IMR-90 (cell line): ENCODE measurements around the gene EXOC4. TPM values are rescaled to one million over a fixed set of nuclear protein-coding genes. Genes with fewer than 3 reads are reported as not detected.

Experiments used
- ATAC-seq: fragments of 200-7000 bp; cut with Tn5 transposase; 2 replicates; pipeline ENCODE4 v1.9.1; 2020; ENCODE audit warnings: low read depth, mild to moderate bottlenecking, moderate library complexity
- BruUV-seq: library from RNA; stranded (reverse); fragments of 400-500 nt; replicated peaks from 2 replicates; lab custom pipeline; 2021; lab: Mats Ljungman, UMichigan
- CTCF ChIA-PET: fragments of 300-600 bp; formaldehyde crosslinking; extraction: SDS; loops from one replicate; lab custom pipeline; 2021; ENCODE audit warnings: antibody characterized with exemption; lab: Yijun Ruan, JAX
- POLR2A ChIA-PET: fragments of 300-600 bp; sonication (Branson Sonifier 250); formaldehyde crosslinking; loops from one replicate; lab custom pipeline; 2022; ENCODE audit warnings: antibody characterized with exemption; ENCODE audit not compliant: unreplicated experiment; lab: Charles Lee
- DNase-seq: peaks from one replicate; pipeline ENCODE4 v3.0.0; 2013
- H2AFZ ChIP-seq: replicated peaks from 2 replicates; pipeline ENCODE3; 2013; ENCODE audit warnings: low read length, mild to moderate bottlenecking; ENCODE audit not compliant: poor library complexity
- H2AK5ac ChIP-seq: 2 replicates; pipeline ENCODE4 v1.6.1; 2013; ENCODE audit warnings: low read depth, low read length, inconsistent platforms
- H2AK9ac ChIP-seq: replicated peaks from 2 replicates; pipeline ENCODE3; 2013; ENCODE audit warnings: mild to moderate bottlenecking, low read depth, low read length, moderate library complexity; ENCODE audit not compliant: poor library complexity
- H2BK120ac ChIP-seq: 2 replicates; pipeline ENCODE4 v1.6.1; 2013; ENCODE audit warnings: low read depth, low read length, inconsistent platforms
- H2BK15ac ChIP-seq: 3 replicates; pipeline ENCODE4 v1.6.1; 2013; ENCODE audit warnings: low read depth, low read length, inconsistent platforms
- H2BK20ac ChIP-seq: 2 replicates; pipeline ENCODE4 v1.6.1; 2013; ENCODE audit warnings: low read depth, mild to moderate bottlenecking, inconsistent platforms, low read length, moderate library complexity
- H2BK5ac ChIP-seq: 2 replicates; pipeline ENCODE4 v1.6.1; 2013; ENCODE audit warnings: mild to moderate bottlenecking, low read depth, low read length, inconsistent platforms; ENCODE audit not compliant: poor library complexity, severe bottlenecking
- H3K14ac ChIP-seq: replicated peaks from 2 replicates; pipeline ENCODE4 v1.6.1; 2013; ENCODE audit warnings: low read depth, low read length, inconsistent platforms
- H3K18ac ChIP-seq: 2 replicates; pipeline ENCODE4 v1.6.1; 2013; ENCODE audit warnings: low read depth, low read length, control low read depth
- H3K23ac ChIP-seq: 2 replicates; pipeline ENCODE4 v1.6.1; 2013; ENCODE audit warnings: low read depth, low read length, inconsistent platforms
- H3K27ac ChIP-seq: 2 replicates; pipeline ENCODE4 v1.5.1; 2013; ENCODE audit warnings: mild to moderate bottlenecking, control low read depth, low read length; ENCODE audit not compliant: insufficient read depth
- H3K27me3 ChIP-seq: 2 replicates; pipeline ENCODE4 v1.6.1; 2013; ENCODE audit warnings: low read length; ENCODE audit not compliant: control insufficient read depth, insufficient read depth
- H3K36me3 ChIP-seq: 2 replicates; pipeline ENCODE4 v1.6.1; 2013; ENCODE audit warnings: low read length, mixed read lengths; ENCODE audit not compliant: control insufficient read depth, insufficient read depth
- H3K4ac ChIP-seq: 2 replicates; pipeline ENCODE4 v1.6.1; 2013; ENCODE audit warnings: low read depth, low read length, inconsistent platforms
- H3K4me1 ChIP-seq: 2 replicates; pipeline ENCODE4 v1.6.1; 2013; ENCODE audit warnings: low read length, mixed read lengths; ENCODE audit not compliant: control insufficient read depth, insufficient read depth
- H3K4me2 ChIP-seq: 2 replicates; pipeline ENCODE4 v1.6.1; 2013; ENCODE audit warnings: low read depth, mild to moderate bottlenecking, control low read depth, low read length, moderate library complexity
- H3K4me3 ChIP-seq: 2 replicates; pipeline ENCODE4 v1.5.1; 2013; ENCODE audit warnings: low read depth, mild to moderate bottlenecking, control low read depth, low read length, moderate library complexity; ENCODE audit not compliant: insufficient read depth
- H3K56ac ChIP-seq: 2 replicates; pipeline ENCODE4 v1.6.1; 2013; ENCODE audit warnings: low read length, inconsistent platforms; ENCODE audit not compliant: insufficient read depth; ENCODE audit errors: extremely low read depth
- H3K79me1 ChIP-seq, 2 experiments: 2 replicates each; pipeline ENCODE4 v1.6.1; 2013; ENCODE audit warnings: low read length in 2 of 2, inconsistent platforms in 1 of 2, low read depth in 1 of 2
- H3K9ac ChIP-seq: 2 replicates; pipeline ENCODE4 v1.6.1; 2013; ENCODE audit warnings: low read depth, low read length, control low read depth
- H3K9me1 ChIP-seq: 2 replicates; pipeline ENCODE4 v1.6.1; 2013; ENCODE audit warnings: low read length, inconsistent platforms; ENCODE audit not compliant: insufficient read depth
- H3K9me3 ChIP-seq: 2 replicates; pipeline ENCODE4 v1.6.1; 2013; ENCODE audit warnings: low read length; ENCODE audit not compliant: control insufficient read depth, insufficient read depth
- H4K20me1 ChIP-seq: 2 replicates; pipeline ENCODE4 v1.6.1; 2013; ENCODE audit warnings: low read length, inconsistent platforms; ENCODE audit not compliant: insufficient read depth
- H4K5ac ChIP-seq: 2 replicates; pipeline ENCODE4 v1.6.1; 2013; ENCODE audit warnings: mild to moderate bottlenecking, low read depth, low read length, control low read depth
- H4K8ac ChIP-seq, 2 experiments: 2 replicates each; pipeline ENCODE4 v1.6.1; 2013; ENCODE audit warnings: low read depth in 2 of 2, low read length in 2 of 2, control low read depth in 1 of 2, inconsistent platforms in 1 of 2
- H4K91ac ChIP-seq: 2 replicates; pipeline ENCODE4 v1.6.1; 2013; ENCODE audit warnings: low read depth, low read length, inconsistent platforms; ENCODE audit not compliant: insufficient read depth
- CEBPB ChIP-seq: IDR thresholded peaks from 2 replicates; pipeline ENCODE4 v1.6.1; 2012; ENCODE audit warnings: low read depth, low read length, improper control_type of control experiment
- MAZ ChIP-seq: IDR thresholded peaks from 2 replicates; pipeline ENCODE4 v1.6.1; 2012; ENCODE audit warnings: low read depth, mild to moderate bottlenecking, low read length, improper control_type of control experiment, moderate library complexity, borderline replicate concordance
- NFE2L2 ChIP-seq: fragments of 150-350 bp; IDR thresholded peaks from 2 replicates; pipeline ENCODE4 v1.6.1; 2016; ENCODE audit warnings: low read depth, mild to moderate bottlenecking, low read length
- RAD21 ChIP-seq: IDR thresholded peaks from 2 replicates; pipeline ENCODE4 v1.6.1; 2012; ENCODE audit warnings: low read length, improper control_type of control experiment
- RCOR1 ChIP-seq: IDR thresholded peaks from 2 replicates; pipeline ENCODE4 v1.6.1; 2012; ENCODE audit warnings: mild to moderate bottlenecking, low read length, improper control_type of control experiment; ENCODE audit not compliant: insufficient replicate concordance
- WGBS, 2 experiments: methylation state at CpG; one replicate each; pipeline versions ENCODE4 v1.1.5 to v1.1.7; 2013; ENCODE audit warnings: missing lambda C conversion rate in 2 of 2; ENCODE audit not compliant: insufficient read length in 1 of 2; ENCODE audit errors: extremely low coverage in 2 of 2; 5-methylcytosine and 5-hydroxymethylcytosine counted together
- dilution Hi-C: fragments of 300-500 bp; cut with HindIII; formaldehyde crosslinking; loops from one replicate; pipeline ENCODE4 v1.14.3; 2018; ENCODE audit warnings: low sequenced_read_pairs; ENCODE audit not compliant: unreplicated experiment
- in situ Hi-C: fragments of 300-500 bp; cut with MboI; formaldehyde crosslinking; loops from 3 replicates; pipeline ENCODE4 v1.14.3; 2019; ENCODE audit warnings: low sequenced_read_pairs, inconsistent platforms, mixed read lengths
- intact Hi-C: fragments of 100-400 bp; cut with micrococcal nuclease; formaldehyde crosslinking; loops from 2 replicates; pipeline ENCODE4 v1.10.0; 2022
- polyA plus RNA-seq, 3 experiments: library from polyadenylated mRNA; depleted of rRNA; stranded (reverse); fragments of >200 nt; gene quantifications; 2 replicates each; pipeline ENCODE4 v1.2.3, GENCODE V29; 2012; ENCODE audit warnings: low replicate concordance in 1 of 3
- total RNA-seq: library from RNA; depleted of rRNA; stranded (reverse); fragments of >200 nt; gene quantifications from 2 replicates; pipeline ENCODE4 v1.2.3, GENCODE V29; 2012
- TF ChIP-seq, protein P1 (sequence below): fragments of 150-350 bp; IDR thresholded peaks from 2 replicates; pipeline ENCODE4 v1.6.1; 2017; ENCODE audit warnings: mild to moderate bottlenecking, antibody characterized with exemption, low read length, low read depth

The EXOC4 gene
- total and polyA plus RNA-seq, 2 of the 4 experiments (the other 2 are of a cell fraction): 25.4 to 94.6 TPM

DNA sequence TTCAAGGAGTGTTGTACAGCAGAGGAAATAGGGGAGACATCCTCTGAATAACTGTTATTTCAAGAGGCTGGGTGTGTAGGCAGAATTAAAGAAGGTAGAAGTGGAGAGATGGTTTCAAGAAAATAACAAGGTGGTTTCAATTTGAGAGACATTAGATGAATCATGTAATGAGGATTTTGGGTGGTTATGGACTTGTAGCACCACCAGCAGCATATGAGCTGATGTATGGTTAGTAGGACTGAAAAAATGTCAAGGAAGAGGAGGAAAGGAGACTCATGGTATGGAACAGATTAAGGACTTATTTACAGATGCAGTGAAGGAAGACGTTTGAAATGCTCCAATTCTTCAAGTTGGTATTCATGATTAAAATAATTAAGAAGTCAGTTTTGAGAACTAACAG, 166.2 kb downstream of the EXOC4 start:
- H3K4ac ChIP-seq: no peak overlapping the region
- no peak for DNase-seq
- no peak overlapping the region for H3K27ac ChIP-seq
- no peaks in the 10 kb centered on the region for H3K27me3 ChIP-seq
- in situ Hi-C loops (no loop called here), dilution Hi-C loops (no loop called here), intact Hi-C loops (no loop called here)
- WGBS, 2 experiments: no CpG with 5 or more reads among the region's 1 CpG
- peaks cover 3 to 7% of the 10 kb centered on the region in 2 experiments; a peak in 2 of 4 replicates for H3K79me1 ChIP-seq
- no peak overlapping the region for H3K4me2 ChIP-seq
- ATAC-seq: no peak
- H4K91ac ChIP-seq: no peak overlapping the region
- no peaks in the 10 kb centered on the region for H3K9me3 ChIP-seq
- H4K8ac ChIP-seq: no peak overlapping the region
- H2BK120ac ChIP-seq: no peak overlapping the region
- no peak overlapping the region for H3K14ac ChIP-seq
- no peak overlapping the region for H2AK5ac ChIP-seq
- H2AK9ac ChIP-seq: no peak overlapping the region
- no peaks in the 10 kb centered on the region for H3K9me1 ChIP-seq
- H3K18ac ChIP-seq: no peak overlapping the region
- ChIA-PET POLR2A (no interaction called here), CTCF (no interaction called here)
- H2AFZ ChIP-seq: no peak overlapping the region
- no peak overlapping the region for H2BK5ac ChIP-seq
- no peaks in the 10 kb centered on the region for H3K4me1 ChIP-seq
- TF ChIP-seq RCOR1 (no peak), NFE2L2 (no peak), CEBPB (no peak), MAZ (no peak), RAD21 (no peak)
- TF ChIP-seq, protein P1, sequence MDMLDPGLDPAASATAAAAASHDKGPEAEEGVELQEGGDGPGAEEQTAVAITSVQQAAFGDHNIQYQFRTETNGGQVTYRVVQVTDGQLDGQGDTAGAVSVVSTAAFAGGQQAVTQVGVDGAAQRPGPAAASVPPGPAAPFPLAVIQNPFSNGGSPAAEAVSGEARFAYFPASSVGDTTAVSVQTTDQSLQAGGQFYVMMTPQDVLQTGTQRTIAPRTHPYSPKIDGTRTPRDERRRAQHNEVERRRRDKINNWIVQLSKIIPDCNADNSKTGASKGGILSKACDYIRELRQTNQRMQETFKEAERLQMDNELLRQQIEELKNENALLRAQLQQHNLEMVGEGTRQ: no peak
- H2BK15ac ChIP-seq: no peak overlapping the region
- H3K56ac ChIP-seq: no peak overlapping the region
- H2BK20ac ChIP-seq: no peak overlapping the region
- no TSS peak for BruUV-seq
- no peaks in the 10 kb centered on the region for H3K36me3 ChIP-seq
- no peak overlapping the region for H3K4me3 ChIP-seq
- H4K20me1 ChIP-seq: no peaks in the 10 kb centered on the region
- H3K23ac ChIP-seq: no peak overlapping the region
- H3K9ac ChIP-seq: no peak overlapping the region
- no peak overlapping the region for H4K5ac ChIP-seq
